ENCODE measurements around the gene RSBN1.

DNA sequence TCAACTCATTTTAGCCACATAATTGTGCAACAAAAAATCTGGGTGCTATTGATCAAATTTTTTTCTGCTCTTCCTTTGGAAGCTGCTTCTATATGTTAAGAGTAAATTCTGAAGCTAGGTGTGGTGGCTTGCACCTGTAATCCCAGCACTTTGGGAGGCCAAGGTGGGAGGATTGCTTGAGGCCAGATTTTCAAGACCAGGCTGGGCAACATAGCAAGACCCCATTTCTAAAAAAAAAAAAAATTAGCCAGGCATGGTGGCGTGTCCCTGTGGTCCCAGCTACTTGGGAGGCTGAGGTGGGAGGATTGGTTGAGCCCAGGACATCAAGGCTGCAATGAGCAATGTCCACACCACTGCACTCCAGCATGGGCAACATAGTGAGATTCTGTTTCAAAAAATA, 24.3 kb upstream of the RSBN1 start:
- TF ChIP-seq EZH2 (IDR thresholded peaks at IDR 0.05; ENCODE audit: borderline replicate concordance) (no peak), EZH2phosphoT487 (IDR thresholded peaks at IDR 0.05; ENCODE audit: low read depth, severe bottlenecking, unreplicated experiment) (no peak)
- TF ChIP-seq, protein P1, sequence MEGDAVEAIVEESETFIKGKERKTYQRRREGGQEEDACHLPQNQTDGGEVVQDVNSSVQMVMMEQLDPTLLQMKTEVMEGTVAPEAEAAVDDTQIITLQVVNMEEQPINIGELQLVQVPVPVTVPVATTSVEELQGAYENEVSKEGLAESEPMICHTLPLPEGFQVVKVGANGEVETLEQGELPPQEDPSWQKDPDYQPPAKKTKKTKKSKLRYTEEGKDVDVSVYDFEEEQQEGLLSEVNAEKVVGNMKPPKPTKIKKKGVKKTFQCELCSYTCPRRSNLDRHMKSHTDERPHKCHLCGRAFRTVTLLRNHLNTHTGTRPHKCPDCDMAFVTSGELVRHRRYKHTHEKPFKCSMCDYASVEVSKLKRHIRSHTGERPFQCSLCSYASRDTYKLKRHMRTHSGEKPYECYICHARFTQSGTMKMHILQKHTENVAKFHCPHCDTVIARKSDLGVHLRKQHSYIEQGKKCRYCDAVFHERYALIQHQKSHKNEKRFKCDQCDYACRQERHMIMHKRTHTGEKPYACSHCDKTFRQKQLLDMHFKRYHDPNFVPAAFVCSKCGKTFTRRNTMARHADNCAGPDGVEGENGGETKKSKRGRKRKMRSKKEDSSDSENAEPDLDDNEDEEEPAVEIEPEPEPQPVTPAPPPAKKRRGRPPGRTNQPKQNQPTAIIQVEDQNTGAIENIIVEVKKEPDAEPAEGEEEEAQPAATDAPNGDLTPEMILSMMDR (IDR thresholded peaks at IDR 0.05; ENCODE audit: poor library complexity), result no peak

Measured in hepatocyte (in vitro differentiated cells).